Measurements from ENCODE around the gene POU2F1.

POU2F1 gene

DNA sequence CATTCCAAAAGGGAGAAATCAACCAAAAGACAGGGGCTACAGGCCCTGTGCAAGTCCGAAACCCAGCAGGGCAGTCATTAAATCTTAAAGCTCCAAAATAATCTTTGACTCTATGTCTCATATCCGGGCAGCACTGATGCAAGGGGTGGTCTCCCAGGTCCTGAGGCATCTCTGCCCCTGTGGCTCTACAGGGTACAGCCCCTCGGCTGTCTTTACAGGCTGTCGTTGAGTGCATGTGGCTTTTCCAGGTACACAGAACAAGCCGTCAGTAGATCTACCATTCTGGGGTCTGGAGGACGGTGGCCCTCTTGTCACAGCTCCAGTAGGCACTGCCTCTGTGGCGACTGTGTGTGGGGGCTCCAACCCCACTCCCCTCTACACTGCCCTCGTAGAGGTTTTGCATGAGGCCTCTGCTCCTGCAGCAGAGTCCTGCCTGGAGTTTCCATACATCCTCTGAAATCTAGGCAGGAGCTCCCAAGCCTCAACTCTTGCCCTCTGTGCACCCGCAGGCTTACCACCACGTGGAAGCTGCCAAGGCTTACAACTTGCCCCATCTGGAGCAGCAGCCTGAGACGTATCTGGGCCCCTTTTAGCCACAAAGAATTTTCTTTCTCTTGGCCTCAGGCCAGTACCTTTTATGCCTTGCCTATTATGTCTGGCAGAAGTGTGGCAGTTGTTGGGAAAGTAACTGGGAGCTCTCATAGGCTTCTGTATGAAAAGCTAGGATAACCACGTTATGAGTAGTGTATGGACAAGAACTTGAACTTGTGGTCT, 52.5 kb downstream of the POU2F1 start:
- TF ChIP-seq, protein P1, sequence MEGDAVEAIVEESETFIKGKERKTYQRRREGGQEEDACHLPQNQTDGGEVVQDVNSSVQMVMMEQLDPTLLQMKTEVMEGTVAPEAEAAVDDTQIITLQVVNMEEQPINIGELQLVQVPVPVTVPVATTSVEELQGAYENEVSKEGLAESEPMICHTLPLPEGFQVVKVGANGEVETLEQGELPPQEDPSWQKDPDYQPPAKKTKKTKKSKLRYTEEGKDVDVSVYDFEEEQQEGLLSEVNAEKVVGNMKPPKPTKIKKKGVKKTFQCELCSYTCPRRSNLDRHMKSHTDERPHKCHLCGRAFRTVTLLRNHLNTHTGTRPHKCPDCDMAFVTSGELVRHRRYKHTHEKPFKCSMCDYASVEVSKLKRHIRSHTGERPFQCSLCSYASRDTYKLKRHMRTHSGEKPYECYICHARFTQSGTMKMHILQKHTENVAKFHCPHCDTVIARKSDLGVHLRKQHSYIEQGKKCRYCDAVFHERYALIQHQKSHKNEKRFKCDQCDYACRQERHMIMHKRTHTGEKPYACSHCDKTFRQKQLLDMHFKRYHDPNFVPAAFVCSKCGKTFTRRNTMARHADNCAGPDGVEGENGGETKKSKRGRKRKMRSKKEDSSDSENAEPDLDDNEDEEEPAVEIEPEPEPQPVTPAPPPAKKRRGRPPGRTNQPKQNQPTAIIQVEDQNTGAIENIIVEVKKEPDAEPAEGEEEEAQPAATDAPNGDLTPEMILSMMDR (IDR thresholded peaks at IDR 0.05; ENCODE audit: low read depth, low read length), result no peak
- no peak overlapping the region for H3K4me3 ChIP-seq (ENCODE audit: low read depth, low read length)

DNA sequence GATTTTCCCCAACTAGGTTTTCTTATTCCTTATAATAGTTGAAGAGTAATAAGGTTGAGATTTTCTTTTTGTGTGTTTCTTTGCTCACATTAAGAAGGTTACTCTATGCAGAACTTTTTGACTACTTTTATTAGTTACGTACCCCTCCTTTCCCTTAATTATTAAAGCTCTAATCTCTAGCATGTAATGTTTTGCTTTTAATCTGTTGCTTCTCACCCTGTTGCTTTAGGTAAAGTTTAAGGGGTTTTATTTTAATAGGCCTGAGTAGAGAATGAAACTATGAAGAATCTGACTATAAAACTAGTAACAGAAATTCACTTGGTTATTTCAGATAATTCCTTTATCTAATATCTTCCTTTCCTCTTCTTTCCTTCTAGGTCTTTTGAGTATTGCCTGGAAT, 53.4 kb downstream of the POU2F1 start:
- no peak overlapping the region for H3K4me3 ChIP-seq (ENCODE audit: low read depth, low read length)
- TF ChIP-seq, protein P1 (IDR thresholded peaks at IDR 0.05; ENCODE audit: low read depth, low read length), result no peak

DNA sequence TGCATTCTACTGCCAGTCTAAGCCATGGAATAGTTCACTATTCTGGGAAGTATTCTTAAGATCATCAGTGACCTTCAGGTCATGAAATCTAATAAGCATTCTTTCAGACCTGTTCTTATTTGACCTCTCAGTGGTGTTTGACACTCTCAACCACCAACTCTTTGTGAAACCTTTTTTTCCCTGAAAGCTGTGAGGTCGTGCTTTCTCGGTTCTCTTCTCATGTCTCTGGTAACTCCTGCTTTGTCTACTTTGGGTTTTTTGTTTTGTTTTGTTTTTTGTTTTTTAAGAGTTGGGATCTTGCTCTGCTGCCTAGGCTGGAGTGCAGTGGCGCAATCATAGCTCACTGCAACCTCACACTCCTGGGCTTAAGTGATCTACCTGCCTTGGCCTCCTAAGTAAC, 56.3 kb downstream of the POU2F1 start:
- H3K4me3 ChIP-seq (ENCODE audit: low read depth, low read length), result no peak overlapping the region
- TF ChIP-seq, protein P1 (IDR thresholded peaks at IDR 0.05; ENCODE audit: low read depth, low read length), result no peak

DNA sequence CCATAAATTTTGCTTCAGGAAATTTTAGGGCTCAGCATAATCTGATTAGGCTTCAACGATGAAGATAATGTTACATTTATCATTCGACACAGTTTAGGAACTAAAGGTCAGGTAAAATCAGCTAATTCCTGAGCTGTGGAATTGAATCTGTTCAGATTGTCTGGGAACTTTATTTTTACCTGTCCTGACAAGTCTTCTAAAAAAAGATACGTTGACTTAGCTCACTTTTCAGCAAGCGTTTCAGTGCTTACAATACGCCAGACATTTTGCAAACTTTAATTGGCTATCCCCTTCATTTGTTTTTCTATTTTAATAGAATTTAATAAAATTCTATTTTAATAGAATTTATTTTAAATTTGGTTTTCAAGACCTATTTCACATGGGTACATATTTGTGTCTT, 57.8 kb downstream of the POU2F1 start:
- TF ChIP-seq, protein P1 (IDR thresholded peaks at IDR 0.05; ENCODE audit: low read depth, low read length), result no peak
- H3K4me3 ChIP-seq (ENCODE audit: low read depth, low read length), result no peak overlapping the region

DNA sequence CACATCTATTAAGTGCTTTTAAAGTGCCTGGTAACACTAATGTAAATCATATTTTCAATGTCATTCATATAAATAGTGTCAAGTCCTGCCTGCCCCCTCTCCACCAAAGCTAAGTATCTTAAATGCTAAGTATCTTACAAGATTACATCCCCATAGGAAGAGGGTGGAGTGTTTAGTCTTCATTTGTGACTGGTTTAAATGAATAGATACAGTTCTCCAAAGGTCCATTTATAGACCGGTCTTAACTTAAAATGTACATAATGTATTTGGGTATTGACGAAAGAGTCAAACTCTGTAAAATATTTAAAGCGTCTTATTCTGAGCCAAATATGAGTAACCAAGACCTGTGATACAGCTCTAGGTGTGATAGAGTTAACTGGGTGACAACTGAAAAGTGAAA, 60.2 kb downstream of the POU2F1 start:
- no peak overlapping the region for H3K4me3 ChIP-seq (ENCODE audit: low read depth, low read length)
- TF ChIP-seq, protein P1 (IDR thresholded peaks at IDR 0.05; ENCODE audit: low read depth, low read length), result no peak

DNA sequence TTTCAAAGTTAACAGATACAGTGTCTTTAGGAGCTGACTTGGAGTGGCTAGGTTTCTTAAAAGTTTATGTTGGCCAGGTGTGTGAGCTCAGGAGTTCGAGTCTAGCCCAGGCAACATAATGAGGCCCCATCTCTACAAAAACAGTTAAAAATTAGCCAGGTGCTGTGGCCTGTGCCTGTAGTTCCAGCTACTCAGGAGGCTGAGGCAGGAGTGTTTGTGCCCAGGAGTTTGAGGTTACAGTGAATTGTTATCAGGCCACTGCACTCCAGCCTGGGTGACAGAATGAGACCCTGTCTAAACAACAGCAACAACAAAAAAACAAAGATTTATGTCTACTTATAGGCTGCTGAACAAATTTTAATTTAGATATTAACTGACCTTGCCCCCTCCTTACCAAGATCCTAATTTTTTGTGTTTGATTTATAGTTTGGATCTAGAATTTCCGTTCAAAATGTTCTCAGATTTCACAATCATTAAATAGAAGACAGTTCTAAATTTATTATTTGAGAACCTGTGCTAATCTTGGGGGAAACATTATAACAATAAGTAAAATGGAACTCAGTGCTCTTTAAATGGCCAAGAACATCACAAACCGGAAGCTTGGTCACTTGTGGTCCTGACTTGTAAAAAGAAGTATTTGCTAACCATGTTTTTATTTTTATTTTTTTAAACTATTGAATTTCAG, 67.8 kb downstream of the POU2F1 start:
- TF ChIP-seq, protein P1 (IDR thresholded peaks at IDR 0.05; ENCODE audit: low read depth, low read length), result no peak
- no peak overlapping the region for H3K4me3 ChIP-seq (ENCODE audit: low read depth, low read length)

DNA sequence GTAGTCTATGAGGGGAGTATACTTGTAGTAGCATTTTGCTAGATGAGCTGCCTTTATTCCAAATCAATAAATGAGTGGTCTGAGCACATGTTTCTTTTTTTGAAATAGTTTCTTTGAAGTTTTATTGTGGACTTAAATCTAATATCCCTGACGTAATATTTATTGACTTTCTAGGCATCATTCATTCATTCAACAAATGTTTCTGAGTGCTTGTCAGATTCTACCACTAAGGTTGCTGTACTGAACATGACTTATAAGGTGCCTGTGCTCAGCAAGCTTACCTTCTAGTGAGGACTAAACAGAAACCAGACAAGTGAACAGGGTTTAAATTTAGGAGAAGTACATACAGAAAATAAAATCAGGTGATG, 68.4 kb downstream of the POU2F1 start:
- TF ChIP-seq, protein P1 (IDR thresholded peaks at IDR 0.05; ENCODE audit: low read depth, low read length), result no peak
- H3K4me3 ChIP-seq (ENCODE audit: low read depth, low read length), result no peak overlapping the region
